ENCODE results near the gene IL1RL2. TPM values are rescaled to one million over a fixed set of nuclear protein-coding genes. Genes with fewer than 3 reads are reported as not detected.

The IL1RL2 gene
- total and polyA plus RNA-seq, 2 of the 4 experiments (the other 2 are of a cell fraction): 0.09 to 0.36 TPM

GRCh38 chr2:102278720-102279390 lies 92.0 kb downstream of the IL1RL2 start:
- no peak overlapping the region for H4K91ac ChIP-seq (ENCODE audit: insufficient read depth, low read depth, low read length)
- no peaks in the 10 kb centered on the region for H3K9me3 ChIP-seq (ENCODE audit: control insufficient read depth, insufficient read depth, low read length)
- no peaks in the 10 kb centered on the region for H3K9me1 ChIP-seq (ENCODE audit: insufficient read depth, low read length)
- no peak overlapping the region for H3K14ac ChIP-seq (replicated peaks; ENCODE audit: low read depth, low read length)
- no TSS peak for BruUV-seq (replicated peaks)
- H3K4ac ChIP-seq (ENCODE audit: low read depth, low read length): no peak overlapping the region
- WGBS, 2 experiments (ENCODE audit: extremely low coverage in 2 of 2, insufficient read length in 1 of 2): no CpG with 5 or more reads among the region's 3 CpGs
- H3K4me1 ChIP-seq (ENCODE audit: control insufficient read depth, insufficient read depth, low read length): no peaks in the 10 kb centered on the region
- H3K56ac ChIP-seq (ENCODE audit: extremely low read depth, insufficient read depth, low read length): no peak overlapping the region
- DNase-seq (peak; percentile 42), ATAC-seq (ENCODE audit: low read depth) (peak; percentile 79)
- no peak overlapping the region for H2AFZ ChIP-seq (replicated peaks; ENCODE audit: low read length, poor library complexity)
- dilution Hi-C loops (cut with HindIII; ENCODE audit: low sequenced_read_pairs, unreplicated experiment): no loop called here
- H3K18ac ChIP-seq (ENCODE audit: low read depth, low read length): no peak overlapping the region; the same call in 1 of the 2 replicates
- H2BK20ac ChIP-seq (ENCODE audit: low read depth, low read length): no peak overlapping the region
- H3K4me3 ChIP-seq (ENCODE audit: insufficient read depth, low read depth, low read length): no peak overlapping the region
- H2BK15ac ChIP-seq (ENCODE audit: low read depth, low read length): no peak overlapping the region
- no peak overlapping the region for H2AK5ac ChIP-seq (ENCODE audit: low read depth, low read length)
- no peak overlapping the region for H4K8ac ChIP-seq (ENCODE audit: low read depth in 2 of 2, low read length in 2 of 2)
- no peak overlapping the region for H2BK120ac ChIP-seq (ENCODE audit: low read depth, low read length)
- no peak overlapping the region for H4K5ac ChIP-seq (ENCODE audit: low read depth, low read length)
- H3K27ac ChIP-seq (ENCODE audit: insufficient read depth, low read length): no peak overlapping the region
- in situ Hi-C loops (cut with MboI; ENCODE audit: low sequenced_read_pairs): no loop called here
- TF ChIP-seq SMC3 (IDR thresholded peaks at IDR 0.05; ENCODE audit: low read depth, low read length) (no peak), BHLHE40 (IDR thresholded peaks at IDR 0.05; ENCODE audit: low read depth, low read length) (peak; percentile 78), NFE2L2 (IDR thresholded peaks at IDR 0.05; ENCODE audit: low read depth, low read length) (no peak), CHD1 (IDR thresholded peaks at IDR 0.05; ENCODE audit: low read depth, low read length) (no peak)
- TF ChIP-seq, protein P1, sequence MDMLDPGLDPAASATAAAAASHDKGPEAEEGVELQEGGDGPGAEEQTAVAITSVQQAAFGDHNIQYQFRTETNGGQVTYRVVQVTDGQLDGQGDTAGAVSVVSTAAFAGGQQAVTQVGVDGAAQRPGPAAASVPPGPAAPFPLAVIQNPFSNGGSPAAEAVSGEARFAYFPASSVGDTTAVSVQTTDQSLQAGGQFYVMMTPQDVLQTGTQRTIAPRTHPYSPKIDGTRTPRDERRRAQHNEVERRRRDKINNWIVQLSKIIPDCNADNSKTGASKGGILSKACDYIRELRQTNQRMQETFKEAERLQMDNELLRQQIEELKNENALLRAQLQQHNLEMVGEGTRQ (IDR thresholded peaks at IDR 0.05; ENCODE audit: low read depth, low read length): no peak
- H3K4me2 ChIP-seq (ENCODE audit: low read depth, low read length): no peak overlapping the region
- no peaks in the 10 kb centered on the region for H4K20me1 ChIP-seq (ENCODE audit: insufficient read depth, low read length)
- H3K79me1 ChIP-seq (ENCODE audit: low read depth in 1 of 2, low read length in 2 of 2): no peaks in the 10 kb centered on the region
- no peak overlapping the region for H3K23ac ChIP-seq (ENCODE audit: low read depth, low read length)
- no peaks in the 10 kb centered on the region for H3K36me3 ChIP-seq (ENCODE audit: control insufficient read depth, insufficient read depth, low read length)
- no peaks in the 10 kb centered on the region; the same call in 1 of the 2 replicates for H3K27me3 ChIP-seq (ENCODE audit: control insufficient read depth, insufficient read depth, low read length)
- POLR2A ChIA-PET (ENCODE audit: unreplicated experiment): no interaction called here
- H3K9ac ChIP-seq (ENCODE audit: low read depth, low read length): no peak overlapping the region
- intact Hi-C loops (cut with micrococcal nuclease): no loop called here
- no peak overlapping the region for H2AK9ac ChIP-seq (replicated peaks; ENCODE audit: low read depth, low read length, poor library complexity)
- no peak overlapping the region for H2BK5ac ChIP-seq (ENCODE audit: low read depth, low read length, poor library complexity, severe bottlenecking)
- CTCF ChIA-PET: no interaction called here

Data from IMR-90 (cell line).